Tibial nerve (tissue), 4 donors: ENCODE measurements around the gene GLRA1. TPM values are rescaled to one million over a fixed set of nuclear protein-coding genes. Genes with fewer than 3 reads are reported as not detected.
"Not testable (repeated sequence)": the region's sequence is repeated elsewhere in the genome, so short reads cannot be mapped to it uniquely, and the experiment has no call there.

ENCODE experiments used
- DNase-seq, 2 donors: peaks; one replicate each; pipeline ENCODE4 v3.0.0-alpha.2; 2019; ENCODE audit warnings: low spot score in 2 of 2
- H3K27ac ChIP-seq, 4 donors: fragments of 200-600 bp; sonication (generic) in 3 of 4; one replicate each; pipeline ENCODE4 v1.5.1; 2017 to 2019; ENCODE audit warnings: mild to moderate bottlenecking in 1 of 4
- H3K27me3 ChIP-seq, 2 donors: fragments of 200-600 bp; sonication (generic) in 1 of 2; one replicate each; pipeline versions ENCODE4 v1.5.1 to v1.6.0; 2017 to 2019
- H3K36me3 ChIP-seq, 3 donors: fragments of 200-600 bp; sonication (generic); one replicate each; pipeline ENCODE4 v1.5.1; 2018 to 2019
- H3K4me1 ChIP-seq, 4 donors: fragments of 200-600 bp; sonication (generic) in 3 of 4; one replicate each; pipeline ENCODE4 v1.5.1; 2017 to 2019
- H3K4me3 ChIP-seq, 4 donors: fragments of 200-600 bp; sonication (generic) in 3 of 4; one replicate each; pipeline ENCODE4 v1.5.1; 2017 to 2019; ENCODE audit warnings: mild to moderate bottlenecking in 1 of 4, moderate library complexity in 1 of 4
- H3K9me3 ChIP-seq, 4 donors: fragments of 200-600 bp; sonication (generic) in 3 of 4; one replicate each; pipeline ENCODE4 v1.5.1; 2017 to 2019
- EP300 ChIP-seq, 2 donors: sonication (generic); formaldehyde crosslinking; IDR thresholded peaks; one replicate each; pipeline ENCODE4 v1.6.1; 2017; ENCODE audit warnings: antibody characterized with exemption in 2 of 2, mild to moderate bottlenecking in 1 of 2
- POLR2A ChIP-seq, 2 donors: fragments of 450-650 bp; IDR thresholded peaks; one replicate each; pipeline ENCODE4 v1.6.1; 2017; ENCODE audit warnings: antibody characterized with exemption in 2 of 2, mild to moderate bottlenecking in 2 of 2, moderate library complexity in 2 of 2
- WGBS, 2 donors: methylation state at CpG; one replicate each; pipeline ENCODE4 v1.1.5; 2018; 5-methylcytosine and 5-hydroxymethylcytosine counted together
- total RNA-seq, 4 donors: library from RNA; depleted of rRNA; stranded (reverse); fragments of >200 nt; gene quantifications; one replicate each; pipeline ENCODE4 v1.1.0, GENCODE V29; 2016
- TF ChIP-seq, protein P1 (sequence below), 5 experiments: fragments of 200-600 bp in 3 of 5; fragments of 450-650 bp in 2 of 5; sonication (generic) in 3 of 5; IDR thresholded peaks; one replicate each; pipeline ENCODE4 v1.5.1; 2016 to 2019; ENCODE audit warnings: antibody characterized with exemption in 5 of 5, mild to moderate bottlenecking in 3 of 5, moderate library complexity in 2 of 5

Gene GLRA1
- total RNA-seq, 4 donors from 2014 or later = not detected

- no peaks in the 10 kb centered on the region for H3K27me3 ChIP-seq
- TF ChIP-seq POLR2A (IDR thresholded peaks at IDR 0.05) = no peak
- TF ChIP-seq EP300 (IDR thresholded peaks at IDR 0.05) = no peak
- TF ChIP-seq, protein P1, sequence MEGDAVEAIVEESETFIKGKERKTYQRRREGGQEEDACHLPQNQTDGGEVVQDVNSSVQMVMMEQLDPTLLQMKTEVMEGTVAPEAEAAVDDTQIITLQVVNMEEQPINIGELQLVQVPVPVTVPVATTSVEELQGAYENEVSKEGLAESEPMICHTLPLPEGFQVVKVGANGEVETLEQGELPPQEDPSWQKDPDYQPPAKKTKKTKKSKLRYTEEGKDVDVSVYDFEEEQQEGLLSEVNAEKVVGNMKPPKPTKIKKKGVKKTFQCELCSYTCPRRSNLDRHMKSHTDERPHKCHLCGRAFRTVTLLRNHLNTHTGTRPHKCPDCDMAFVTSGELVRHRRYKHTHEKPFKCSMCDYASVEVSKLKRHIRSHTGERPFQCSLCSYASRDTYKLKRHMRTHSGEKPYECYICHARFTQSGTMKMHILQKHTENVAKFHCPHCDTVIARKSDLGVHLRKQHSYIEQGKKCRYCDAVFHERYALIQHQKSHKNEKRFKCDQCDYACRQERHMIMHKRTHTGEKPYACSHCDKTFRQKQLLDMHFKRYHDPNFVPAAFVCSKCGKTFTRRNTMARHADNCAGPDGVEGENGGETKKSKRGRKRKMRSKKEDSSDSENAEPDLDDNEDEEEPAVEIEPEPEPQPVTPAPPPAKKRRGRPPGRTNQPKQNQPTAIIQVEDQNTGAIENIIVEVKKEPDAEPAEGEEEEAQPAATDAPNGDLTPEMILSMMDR (IDR thresholded peaks at IDR 0.05) = no peak
- H3K9me3 ChIP-seq = no peaks in the 10 kb centered on the region
- no peak overlapping the region for H3K27ac ChIP-seq
- no peak for DNase-seq
- no peaks in the 10 kb centered on the region for H3K36me3 ChIP-seq
- H3K4me1 ChIP-seq = no peaks in the 10 kb centered on the region
- 89 to 100% methylated on average over 1 of the region's 1 CpG for WGBS, 2 donors
- H3K4me3 ChIP-seq = no peak overlapping the region
These were observed 26.8 kb downstream of the GLRA1 start for GRCh38 chr5:151897896-151898295.

- Histone ChIP-seq H3K4me1 (no peaks in the 10 kb centered on the region), H3K27ac (no peak overlapping the region), H3K27me3 (no peaks in the 10 kb centered on the region), H3K4me3 (no peak overlapping the region), H3K36me3 (no peaks in the 10 kb centered on the region), H3K9me3 (no peaks in the 10 kb centered on the region)
- WGBS, 2 donors = 19 to 30% methylated on average over 2 of the region's 2 CpGs
- TF ChIP-seq EP300 (IDR thresholded peaks at IDR 0.05) = no peak
- TF ChIP-seq, protein P1 (IDR thresholded peaks at IDR 0.05) = no peak
- no peak for TF ChIP-seq POLR2A (IDR thresholded peaks at IDR 0.05)
- DNase-seq = no peak
These were observed 27.6 kb downstream of the GLRA1 start for GRCh38 chr5:151897020-151897552.

GRCh38 chr5:151896031-151896691 lies 28.5 kb downstream of the GLRA1 start:
- Histone ChIP-seq H3K9me3 (no peaks in the 10 kb centered on the region), H3K4me1 (no peaks in the 10 kb centered on the region), H3K4me3 (no peak overlapping the region), H3K27me3 (no peaks in the 10 kb centered on the region), H3K36me3 (no peaks in the 10 kb centered on the region), H3K27ac (no peak overlapping the region)
- TF ChIP-seq, protein P1 (IDR thresholded peaks at IDR 0.05) = no peak
- no peak for TF ChIP-seq POLR2A (IDR thresholded peaks at IDR 0.05)
- 21 to 23% methylated on average over 3 of the region's 3 CpGs for WGBS, 2 donors
- no peak for DNase-seq

DNA sequence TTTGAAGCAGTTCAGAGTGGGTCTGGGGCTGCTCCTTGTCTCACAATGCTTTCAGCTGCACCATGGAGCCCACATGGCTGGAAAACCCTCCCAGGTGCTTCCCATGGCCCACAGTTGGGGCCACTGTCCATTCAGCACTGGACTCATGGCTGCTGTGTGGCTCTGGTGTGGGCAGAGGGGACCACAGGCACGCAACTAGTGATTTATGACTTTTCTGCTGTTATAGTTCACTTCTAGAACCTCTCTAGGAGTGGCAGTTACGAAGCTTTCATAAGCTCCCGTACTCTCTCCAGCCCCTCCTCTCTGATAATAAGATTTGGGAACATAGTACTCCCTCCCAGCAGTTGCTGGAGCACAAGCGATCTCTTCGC lies 29.0 kb downstream of the GLRA1 start:
- H3K9me3 ChIP-seq = no peaks in the 10 kb centered on the region
- no peaks in the 10 kb centered on the region for H3K36me3 ChIP-seq
- no peak overlapping the region for H3K27ac ChIP-seq
- no peaks in the 10 kb centered on the region for H3K27me3 ChIP-seq
- TF ChIP-seq EP300 (IDR thresholded peaks at IDR 0.05) (no peak), POLR2A (IDR thresholded peaks at IDR 0.05) (no peak)
- TF ChIP-seq, protein P1 (IDR thresholded peaks at IDR 0.05) = no peak
- 53 to 60% methylated on average over 5 of the region's 5 CpGs for WGBS, 2 donors
- no peak for DNase-seq
- H3K4me1 ChIP-seq = no peaks in the 10 kb centered on the region
- no peak overlapping the region for H3K4me3 ChIP-seq

DNA sequence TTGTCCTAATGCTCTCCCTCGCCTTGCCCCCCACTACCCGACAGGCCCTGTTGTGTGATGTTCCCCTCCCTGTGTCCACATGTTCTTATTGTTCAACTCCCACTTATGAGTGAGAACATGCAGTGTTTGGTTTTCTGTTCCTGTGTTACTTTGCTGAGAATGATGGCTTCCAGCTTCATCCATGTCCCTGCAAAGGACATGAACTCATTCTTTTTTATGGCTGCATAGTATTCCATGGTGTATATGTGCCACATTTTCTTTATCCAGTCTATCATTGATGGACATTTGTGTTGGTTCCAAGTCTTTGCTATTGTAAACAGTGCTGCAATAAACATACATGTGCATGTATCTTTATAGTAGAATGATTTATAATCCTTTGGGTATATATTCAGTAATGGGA lies 31.2 kb downstream of the GLRA1 start:
- not testable (repeated sequence) for DNase-seq, H3K27ac ChIP-seq, H3K4me3 ChIP-seq, H3K9me3 ChIP-seq, H3K36me3 ChIP-seq, H3K4me1 ChIP-seq, H3K27me3 ChIP-seq
- WGBS, 2 donors = 93 to 97% methylated on average over 2 of the region's 2 CpGs
